Stimulated activated CD8-positive, alpha-beta memory T cell treated with anti-CD3 and anti-CD28 coated beads, Interleukin-15, amount 100 ng/mL, for 4 hours (primary cell): ENCODE measurements around the gene KLHL40.

Experiments used
- DNase-seq, 2 donors: peaks; one replicate each; pipeline ENCODE4 v3.0.0-alpha.2; 2020; ENCODE audit warnings: low read depth in 2 of 2

KLHL40 gene

GRCh38 chr3:42657675-42658074, 27.7 kb upstream of the KLHL40 start:
- DNase-seq: no peak

GRCh38 chr3:42658091-42658770, 27.1 kb upstream of the KLHL40 start:
- no peak for DNase-seq

- no peak for DNase-seq
These were observed 26.5 kb upstream of the KLHL40 start for GRCh38 chr3:42658771-42659390.

- no peak for DNase-seq
These were observed 25.7 kb upstream of the KLHL40 start for GRCh38 chr3:42659451-42660130.

- DNase-seq: no peak
These were observed 25.1 kb upstream of the KLHL40 start for GRCh38 chr3:42660131-42660715.

- no peak for DNase-seq
These were observed 24.4 kb upstream of the KLHL40 start for GRCh38 chr3:42660898-42661297.

- no peak for DNase-seq
These were observed 23.7 kb upstream of the KLHL40 start for GRCh38 chr3:42661593-42662022.

GRCh38 chr3:42662037-42662812, 23.1 kb upstream of the KLHL40 start:
- DNase-seq: no peak

GRCh38 chr3:42662813-42663535, 22.4 kb upstream of the KLHL40 start:
- no peak for DNase-seq

- no peak for DNase-seq
These were observed 21.5 kb upstream of the KLHL40 start for GRCh38 chr3:42663581-42664437.

- DNase-seq: no peak
These were observed 20.9 kb upstream of the KLHL40 start for GRCh38 chr3:42664438-42664803.

GRCh38 chr3:42665050-42665878, 20.1 kb upstream of the KLHL40 start:
- DNase-seq: no peak

- DNase-seq: no peak
These were observed 19.3 kb upstream of the KLHL40 start for GRCh38 chr3:42666022-42666421.

- no peak for DNase-seq
These were observed 18.7 kb upstream of the KLHL40 start for GRCh38 chr3:42666577-42666998.

GRCh38 chr3:42667096-42667522, 18.2 kb upstream of the KLHL40 start:
- DNase-seq: no peak

GRCh38 chr3:42667523-42668412, 17.6 kb upstream of the KLHL40 start:
- no peak for DNase-seq

- no peak for DNase-seq
These were observed 16.9 kb upstream of the KLHL40 start for GRCh38 chr3:42668413-42668760.

- no peak for DNase-seq
These were observed 16.5 kb upstream of the KLHL40 start for GRCh38 chr3:42668793-42669217.
